Measurements from ENCODE around the gene AVP. TPM values are rescaled to one million over a fixed set of nuclear protein-coding genes. Genes with fewer than 3 reads are reported as not detected.
A peak's percentile ranks its signal among the peaks of the same experiment; 100 is the strongest.

AVP gene
- total and polyA plus RNA-seq, 2 of the 13 experiments (the other 11 are each of a cell fraction or from before 2014, with no cell fraction given) = 0.12 TPM; not detected in 1

- TF ChIP-seq, protein P1, sequence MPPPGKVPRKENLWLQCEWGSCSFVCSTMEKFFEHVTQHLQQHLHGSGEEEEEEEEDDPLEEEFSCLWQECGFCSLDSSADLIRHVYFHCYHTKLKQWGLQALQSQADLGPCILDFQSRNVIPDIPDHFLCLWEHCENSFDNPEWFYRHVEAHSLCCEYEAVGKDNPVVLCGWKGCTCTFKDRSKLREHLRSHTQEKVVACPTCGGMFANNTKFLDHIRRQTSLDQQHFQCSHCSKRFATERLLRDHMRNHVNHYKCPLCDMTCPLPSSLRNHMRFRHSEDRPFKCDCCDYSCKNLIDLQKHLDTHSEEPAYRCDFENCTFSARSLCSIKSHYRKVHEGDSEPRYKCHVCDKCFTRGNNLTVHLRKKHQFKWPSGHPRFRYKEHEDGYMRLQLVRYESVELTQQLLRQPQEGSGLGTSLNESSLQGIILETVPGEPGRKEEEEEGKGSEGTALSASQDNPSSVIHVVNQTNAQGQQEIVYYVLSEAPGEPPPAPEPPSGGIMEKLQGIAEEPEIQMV (CRISPR knock-in tag; IDR thresholded peaks at IDR 0.05; ENCODE audit: low read depth) = no peak
- TF ChIP-seq, protein P2, sequence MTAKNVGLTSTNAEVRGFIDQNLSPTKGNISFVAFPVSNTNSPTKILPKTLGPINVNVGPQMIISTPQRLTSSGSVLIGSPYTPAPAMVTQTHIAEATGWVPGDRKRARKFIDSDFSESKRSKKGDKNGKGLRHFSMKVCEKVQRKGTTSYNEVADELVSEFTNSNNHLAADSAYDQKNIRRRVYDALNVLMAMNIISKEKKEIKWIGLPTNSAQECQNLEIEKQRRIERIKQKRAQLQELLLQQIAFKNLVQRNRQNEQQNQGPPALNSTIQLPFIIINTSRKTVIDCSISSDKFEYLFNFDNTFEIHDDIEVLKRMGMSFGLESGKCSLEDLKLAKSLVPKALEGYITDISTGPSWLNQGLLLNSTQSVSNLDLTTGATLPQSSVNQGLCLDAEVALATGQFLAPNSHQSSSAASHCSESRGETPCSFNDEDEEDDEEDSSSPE (CRISPR knock-in tag; IDR thresholded peaks at IDR 0.05) = peak; percentile 77
- TF ChIP-seq ZNF431 (CRISPR knock-in tag; IDR thresholded peaks at IDR 0.05; ENCODE audit: borderline replicate concordance, low read depth) = 0 out of 2 replicates have a peak, but pooled peaks have one; percentile 59
- no peak for TF ChIP-seq ATRX (CRISPR knock-in tag; IDR thresholded peaks at IDR 0.05; ENCODE audit: borderline replicate concordance)
- TF ChIP-seq, protein P3, sequence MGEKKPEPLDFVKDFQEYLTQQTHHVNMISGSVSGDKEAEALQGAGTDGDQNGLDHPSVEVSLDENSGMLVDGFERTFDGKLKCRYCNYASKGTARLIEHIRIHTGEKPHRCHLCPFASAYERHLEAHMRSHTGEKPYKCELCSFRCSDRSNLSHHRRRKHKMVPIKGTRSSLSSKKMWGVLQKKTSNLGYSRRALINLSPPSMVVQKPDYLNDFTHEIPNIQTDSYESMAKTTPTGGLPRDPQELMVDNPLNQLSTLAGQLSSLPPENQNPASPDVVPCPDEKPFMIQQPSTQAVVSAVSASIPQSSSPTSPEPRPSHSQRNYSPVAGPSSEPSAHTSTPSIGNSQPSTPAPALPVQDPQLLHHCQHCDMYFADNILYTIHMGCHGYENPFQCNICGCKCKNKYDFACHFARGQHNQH (CRISPR knock-in tag; IDR thresholded peaks at IDR 0.05) = no peak
- TF ChIP-seq KDM5B (CRISPR knock-in tag; IDR thresholded peaks at IDR 0.05; ENCODE audit: borderline replicate concordance) = peak; percentile 91
- TF ChIP-seq TARDBP (CRISPR knock-in tag; IDR thresholded peaks at IDR 0.05) = peak; percentile 95
- TF ChIP-seq, protein P4, sequence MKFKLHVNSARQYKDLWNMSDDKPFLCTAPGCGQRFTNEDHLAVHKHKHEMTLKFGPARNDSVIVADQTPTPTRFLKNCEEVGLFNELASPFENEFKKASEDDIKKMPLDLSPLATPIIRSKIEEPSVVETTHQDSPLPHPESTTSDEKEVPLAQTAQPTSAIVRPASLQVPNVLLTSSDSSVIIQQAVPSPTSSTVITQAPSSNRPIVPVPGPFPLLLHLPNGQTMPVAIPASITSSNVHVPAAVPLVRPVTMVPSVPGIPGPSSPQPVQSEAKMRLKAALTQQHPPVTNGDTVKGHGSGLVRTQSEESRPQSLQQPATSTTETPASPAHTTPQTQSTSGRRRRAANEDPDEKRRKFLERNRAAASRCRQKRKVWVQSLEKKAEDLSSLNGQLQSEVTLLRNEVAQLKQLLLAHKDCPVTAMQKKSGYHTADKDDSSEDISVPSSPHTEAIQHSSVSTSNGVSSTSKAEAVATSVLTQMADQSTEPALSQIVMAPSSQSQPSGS (CRISPR knock-in tag; IDR thresholded peaks at IDR 0.05) = no peak; the same call in 1 of the 2 replicates
- no peak for TF ChIP-seq ZNF503 (CRISPR knock-in tag; IDR thresholded peaks at IDR 0.05)
- TF ChIP-seq KDM4B (CRISPR knock-in tag; IDR thresholded peaks at IDR 0.05) = peak; percentile 43
- TF ChIP-seq HDAC1 (CRISPR knock-in tag; IDR thresholded peaks at IDR 0.05) = peak; percentile 75; the same call in 1 of the 2 replicates
- 0 out of 2 replicates have a peak, but pooled peaks have one; percentile 35 for TF ChIP-seq ZFP41 (CRISPR knock-in tag; IDR thresholded peaks at IDR 0.05; ENCODE audit: borderline replicate concordance)
- peak; percentile 90 for TF ChIP-seq MED8 (CRISPR knock-in tag; IDR thresholded peaks at IDR 0.05; ENCODE audit: insufficient replicate concordance)
- TF ChIP-seq ZNF549 (CRISPR knock-in tag; IDR thresholded peaks at IDR 0.05) = no peak
- peak; percentile 71 for TF ChIP-seq PPARG (CRISPR knock-in tag; conservative IDR thresholded peaks at IDR 0.05)
- no peak for TF ChIP-seq GZF1 (CRISPR knock-in tag; IDR thresholded peaks at IDR 0.05)
- no peak for TF ChIP-seq ZNF619 (CRISPR knock-in tag; IDR thresholded peaks at IDR 0.05)
- TF ChIP-seq, protein P5, sequence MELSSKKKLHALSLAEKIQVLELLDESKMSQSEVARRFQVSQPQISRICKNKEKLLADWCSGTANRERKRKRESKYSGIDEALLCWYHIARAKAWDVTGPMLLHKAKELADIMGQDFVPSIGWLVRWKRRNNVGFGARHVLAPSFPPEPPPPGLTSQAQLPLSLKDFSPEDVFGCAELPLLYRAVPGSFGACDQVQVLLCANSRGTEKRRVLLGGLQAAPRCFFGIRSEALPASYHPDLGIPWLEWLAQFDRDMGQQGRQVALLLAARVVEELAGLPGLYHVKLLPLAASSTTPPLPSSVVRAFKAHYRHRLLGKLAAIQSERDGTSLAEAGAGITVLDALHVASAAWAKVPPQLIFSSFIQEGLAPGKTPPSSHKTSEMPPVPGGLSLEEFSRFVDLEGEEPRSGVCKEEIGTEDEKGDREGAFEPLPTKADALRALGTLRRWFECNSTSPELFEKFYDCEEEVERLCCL (CRISPR knock-in tag; IDR thresholded peaks at IDR 0.05; ENCODE audit: borderline replicate concordance) = 0 out of 2 replicates have a peak, but pooled peaks have one; percentile 17
- no peak for TF ChIP-seq SNRNP70 (IDR thresholded peaks at IDR 0.05; ENCODE audit: low read depth, low read length)
- TF ChIP-seq CCDC6 (CRISPR knock-in tag; IDR thresholded peaks at IDR 0.05) = no peak
Measured at GRCh38 chr20:3106658-3107463, 22.3 kb upstream of the AVP start (continued).

All from HepG2 (cell line).